HCT116 (cell line): ENCODE results near the gene TRAF2.
"Not testable (repeated sequence)": the region's sequence is repeated elsewhere in the genome, so short reads cannot be mapped to it uniquely, and the experiment has no call there.

Source experiments
- CBX3 ChIP-seq: IDR thresholded peaks from 2 replicates; pipeline ENCODE4 v1.6.1; 2012; ENCODE audit warnings: low read depth
- CTCF ChIP-seq, 3 experiments: fragments of 200-600 bp in 1 of 3; sonication (generic) in 1 of 3; IDR thresholded peaks in 2 of 3; conservative IDR thresholded peaks in 1 of 3; 2 replicates each; pipeline ENCODE4 v1.5.1; 2012 to 2017; ENCODE audit warnings: low read depth in 2 of 3, low read length in 2 of 3, antibody characterized with exemption in 1 of 3, borderline replicate concordance in 1 of 3, control low read depth in 1 of 3, mild to moderate bottlenecking in 1 of 3, mixed read lengths in 1 of 3, mixed run types in 1 of 3, moderate library complexity in 1 of 3; ENCODE audit not compliant: insufficient read depth in 1 of 3
- EZH2phosphoT487 ChIP-seq: fragments of 200-600 bp; IDR thresholded peaks from 2 replicates; pipeline ENCODE4 v1.6.1; 2018; ENCODE audit warnings: antibody characterized with exemption, borderline replicate concordance
- FOSL1 ChIP-seq: IDR thresholded peaks from 2 replicates; pipeline ENCODE4 v1.6.1; 2012; ENCODE audit warnings: low read depth
- POLR2A ChIP-seq: IDR thresholded peaks from 2 replicates; pipeline ENCODE4 v1.7.0; 2011; ENCODE audit warnings: borderline replicate concordance; ENCODE audit not compliant: insufficient read depth, insufficient read length; ENCODE audit errors: extremely low read depth
- POLR2AphosphoS5 ChIP-seq: IDR thresholded peaks from 2 replicates; pipeline ENCODE4 v1.6.1; 2011; ENCODE audit warnings: mild to moderate bottlenecking, low read depth, low read length, moderate library complexity

- TF ChIP-seq CBX3; CTCF (IDR thresholded peaks at IDR 0.05 in 2 of 3, conservative IDR thresholded peaks at IDR 0.05 in 1 of 3; ENCODE audit: borderline replicate concordance in 1 of 3, insufficient read depth in 1 of 3, low read depth in 2 of 3, low read length in 2 of 3); POLR2A; EZH2phosphoT487; FOSL1; POLR2AphosphoS5: not testable (repeated sequence)
Measured at GRCh38 chr9:136883670-136884069, 2.6 kb upstream of the TRAF2 start.
